B cell (primary cell): Measurements from ENCODE around the gene FEZ2. TPM values are rescaled to one million over a fixed set of nuclear protein-coding genes. Genes with fewer than 3 reads are reported as not detected.

ENCODE experiments used
- ATAC-seq: fragments of 200-7000 bp; cut with Tn5 transposase; one replicate; pipeline ENCODE4 v1.10.0; 2021; ENCODE audit warnings: low read depth, mild to moderate bottlenecking, moderate number of reproducible peaks, moderate library complexity
- CTCF ChIA-PET: fragments of 350-600 bp; sonication (Branson Sonifier 250); formaldehyde crosslinking; loops from one replicate; lab custom pipeline; 2021; ENCODE audit warnings: antibody characterized with exemption, inconsistent platforms; lab: Charles Lee
- POLR2A ChIA-PET: fragments of 350-600 bp; sonication (Branson Sonifier 250); formaldehyde crosslinking; loops from one replicate; lab custom pipeline; 2021; ENCODE audit warnings: antibody characterized with exemption; lab: Charles Lee
- DNase-seq: peaks from one replicate; pipeline ENCODE4 v3.0.0; 2013
- H2AFZ ChIP-seq: 2 replicates; pipeline ENCODE4 v1.6.1; 2012; ENCODE audit warnings: mild to moderate bottlenecking, low read depth, low read length; ENCODE audit not compliant: insufficient read depth, poor library complexity, severe bottlenecking
- H3K27ac ChIP-seq, 2 donors: 1 replicate in 1 of 2; 2 replicates in 1 of 2; pipeline ENCODE4 v1.5.1; 2012 to 2013; ENCODE audit warnings: low read length in 2 of 2, mild to moderate bottlenecking in 2 of 2, moderate library complexity in 1 of 2
- H3K27me3 ChIP-seq, 4 experiments: fragments of 200-600 bp in 1 of 4; sonication (generic) in 1 of 4; replicated peaks in 1 of 4; 1 replicate in 2 of 4; 2 replicates in 2 of 4; pipeline versions ENCODE4 v1.6.1 to v1.7.0; 2013 to 2016; ENCODE audit warnings: low read length in 3 of 4, mild to moderate bottlenecking in 2 of 4, mixed read lengths in 1 of 4, moderate library complexity in 1 of 4; ENCODE audit not compliant: insufficient read depth in 4 of 4, control insufficient read depth in 3 of 4; ENCODE audit errors: control extremely low read depth in 1 of 4
- H3K36me3 ChIP-seq, 2 experiments: replicated peaks in 1 of 2; 1 replicate in 1 of 2; 2 replicates in 1 of 2; pipeline versions ENCODE4 v1.6.1 to v1.7.1; 2013; ENCODE audit warnings: low read length in 1 of 2; ENCODE audit not compliant: insufficient read depth in 2 of 2, control insufficient read depth in 1 of 2; ENCODE audit errors: control extremely low read depth in 1 of 2, extremely low read depth in 1 of 2
- H3K4me1 ChIP-seq, 2 donors: fragments of 200-600 bp in 1 of 2; sonication (generic) in 1 of 2; 1 replicate in 1 of 2; 2 replicates in 1 of 2; pipeline versions ENCODE4 v1.5.1 to v1.6.1; 2013 to 2017; ENCODE audit warnings: low read length in 2 of 2; ENCODE audit not compliant: control insufficient read depth in 2 of 2, insufficient read depth in 2 of 2
- H3K4me2 ChIP-seq: replicated peaks from 2 replicates; pipeline ENCODE3; 2012; ENCODE audit warnings: mild to moderate bottlenecking, low read depth, low read length; ENCODE audit not compliant: poor library complexity, severe bottlenecking
- H3K4me3 ChIP-seq, 5 experiments: fragments of 200-600 bp in 1 of 5; sonication (generic) in 1 of 5; 1 replicate in 3 of 5; 2 replicates in 2 of 5; pipeline versions ENCODE4 v1.5.1 to v1.7.0; 2011 to 2016; ENCODE audit warnings: low read length in 4 of 5, mild to moderate bottlenecking in 4 of 5, low read depth in 2 of 5, control low read depth in 1 of 5, moderate library complexity in 1 of 5; ENCODE audit not compliant: insufficient read depth in 1 of 5; ENCODE audit errors: control extremely low read depth in 1 of 5, extremely low read depth in 1 of 5
- H3K79me2 ChIP-seq: fragments of 200-600 bp; sonication (generic); one replicate; pipeline ENCODE4 v1.6.0; 2016; ENCODE audit warnings: low read length; ENCODE audit not compliant: control insufficient read depth, insufficient read depth
- H3K9ac ChIP-seq: fragments of 200-600 bp; sonication (generic); 2 replicates; pipeline ENCODE4 v1.6.1; 2017; ENCODE audit warnings: mild to moderate bottlenecking, low read length, moderate library complexity
- H3K9me3 ChIP-seq, 3 donors: one replicate each; pipeline versions ENCODE4 v1.6.1 to v1.7.1; 2013; ENCODE audit warnings: low read length in 2 of 3; ENCODE audit not compliant: control insufficient read depth in 2 of 3, insufficient read depth in 1 of 3; ENCODE audit errors: control extremely low read depth in 1 of 3
- H4K20me1 ChIP-seq: 2 replicates; pipeline ENCODE4 v1.6.0; 2012; ENCODE audit warnings: mild to moderate bottlenecking, low read length; ENCODE audit not compliant: insufficient read depth, control insufficient read depth, poor library complexity, severe bottlenecking
- H3K27ac Mint-ChIP-seq: one replicate; pipeline ENCODE4 v1.8.0; 2021; ENCODE audit warnings: mixed read lengths
- H3K27me3 Mint-ChIP-seq: one replicate; pipeline ENCODE4 v1.8.0; 2021; ENCODE audit warnings: mixed read lengths
- H3K4me1 Mint-ChIP-seq: one replicate; pipeline ENCODE4 v1.8.0; 2021; ENCODE audit warnings: mixed read lengths
- H3K4me3 Mint-ChIP-seq: one replicate; pipeline ENCODE4 v1.8.0; 2021; ENCODE audit warnings: mixed read lengths
- H3K9me3 Mint-ChIP-seq: one replicate; pipeline ENCODE4 v1.8.0; 2022; ENCODE audit warnings: mixed read lengths; ENCODE audit not compliant: insufficient read depth
- CTCF ChIP-seq: fragments of 200-600 bp; IDR thresholded peaks from one replicate; pipeline ENCODE4 v1.8.0; 2022; ENCODE audit warnings: antibody characterized with exemption, mild to moderate bottlenecking
- EZH2 ChIP-seq: IDR thresholded peaks from 2 replicates; pipeline ENCODE4 v1.6.1; 2012; ENCODE audit warnings: borderline replicate concordance, low read depth, mild to moderate bottlenecking, moderate library complexity, low read length; ENCODE audit not compliant: insufficient read depth, poor library complexity, severe bottlenecking
- WGBS: methylation state at CpG from one replicate; pipeline ENCODE4 v1.1.5; 2013; ENCODE audit warnings: missing lambda C conversion rate; ENCODE audit not compliant: insufficient coverage; 5-methylcytosine and 5-hydroxymethylcytosine counted together
- intact Hi-C: fragments of 100-400 bp; cut with micrococcal nuclease; formaldehyde crosslinking; loops from one replicate; pipeline ENCODE4 v1.10.0; 2022
- polyA plus RNA-seq: library from polyadenylated mRNA; depleted of rRNA; stranded (reverse); fragments of >200 nt; gene quantifications from 2 replicates; pipeline ENCODE4 v1.2.3, GENCODE V29; 2012
- total RNA-seq, 2 donors: library from RNA; stranded (reverse); fragments of 120-200 nt in 1 of 2; gene quantifications; 1 replicate in 1 of 2; 2 replicates in 1 of 2; pipeline versions ENCODE4 v1.2.3 to v1.2.4, GENCODE V29; 2013 to 2022

Gene FEZ2
- total and polyA plus RNA-seq, 2 donors (not counting 1 experiment from before 2014, with no cell fraction given), result 6.2 to 32.7 TPM

- Mint-ChIP-seq H3K27ac (no peak overlapping the region), H3K27me3 (no peaks in the 10 kb centered on the region), H3K4me1 (no peaks in the 10 kb centered on the region), H3K9me3 (no peaks in the 10 kb centered on the region), H3K4me3 (no peak overlapping the region)
- WGBS, result 64% methylated on average over 2 of the region's 4 CpGs
- no peaks in the 10 kb centered on the region for H4K20me1 ChIP-seq
- H3K4me3 ChIP-seq, result no peak overlapping the region
- POLR2A ChIA-PET, result no interaction called here
- peaks cover 0 to 48% of the 10 kb centered on the region in 2 experiments for H3K36me3 ChIP-seq
- no peak overlapping the region for H3K27ac ChIP-seq
- H3K4me1 ChIP-seq, result no peaks in the 10 kb centered on the region
- TF ChIP-seq EZH2 (no peak), CTCF (no peak)
- CTCF ChIA-PET, result no interaction called here
- H3K9me3 ChIP-seq, result no peaks in the 10 kb centered on the region
- intact Hi-C loops, result no loop called here
- DNase-seq, result no peak
- no peak overlapping the region for H3K4me2 ChIP-seq
- H3K79me2 ChIP-seq, result no peaks in the 10 kb centered on the region
- H3K9ac ChIP-seq, result no peak overlapping the region
- H3K27me3 ChIP-seq, result no peaks in the 10 kb centered on the region
- H2AFZ ChIP-seq, result no peak overlapping the region
- ATAC-seq, result no peak
These were observed 44.3 kb downstream of the FEZ2 start for GRCh38 chr2:36553683-36554082.

GRCh38 chr2:36550006-36550405, 48.0 kb downstream of the FEZ2 start:
- no peaks in the 10 kb centered on the region for H3K79me2 ChIP-seq
- intact Hi-C loops, result no loop called here
- H2AFZ ChIP-seq, result no peak overlapping the region
- DNase-seq (no peak), ATAC-seq (no peak)
- no peaks in the 10 kb centered on the region for H3K4me1 ChIP-seq
- TF ChIP-seq EZH2 (no peak), CTCF (no peak)
- H4K20me1 ChIP-seq, result no peaks in the 10 kb centered on the region
- ChIA-PET POLR2A (no interaction called here), CTCF (no interaction called here)
- H3K4me2 ChIP-seq, result no peak overlapping the region
- no peak overlapping the region for H3K4me3 ChIP-seq
- H3K27me3 ChIP-seq, result no peaks in the 10 kb centered on the region
- no CpG with 5 or more reads among the region's 5 CpGs for WGBS
- H3K9me3 ChIP-seq, result no peaks in the 10 kb centered on the region
- no peaks in the 10 kb centered on the region for H3K27me3 Mint-ChIP-seq
- no peaks in the 10 kb centered on the region for H3K4me1 Mint-ChIP-seq
- no peak overlapping the region for H3K27ac ChIP-seq
- H3K27ac Mint-ChIP-seq, result no peak overlapping the region
- no peaks in the 10 kb centered on the region for H3K9me3 Mint-ChIP-seq
- H3K4me3 Mint-ChIP-seq, result no peak overlapping the region
- no peak overlapping the region for H3K9ac ChIP-seq
- peaks cover 0 to 36% of the 10 kb centered on the region in 2 experiments for H3K36me3 ChIP-seq
